HCT116 (cell line): ENCODE data around the gene NOL9. TPM values are rescaled to one million over a fixed set of nuclear protein-coding genes. Genes with fewer than 3 reads are reported as not detected.

Experiments
- ATAC-seq: fragments of 200-7000 bp; cut with Tn5 transposase; 2 replicates; pipeline ENCODE4 v1.9.1; 2020; ENCODE audit warnings: mild to moderate bottlenecking, moderate library complexity
- BruUV-seq: library from RNA; stranded (reverse); fragments of 400-500 nt; replicated peaks from 2 replicates; lab custom pipeline; 2021; lab: Mats Ljungman, UMichigan
- CTCF ChIA-PET: fragments of 300-600 bp; sonication (Branson Sonifier 250); formaldehyde crosslinking; loops from one replicate; lab custom pipeline; 2021; ENCODE audit warnings: antibody characterized with exemption; lab: Charles Lee
- POLR2A ChIA-PET: fragments of 300-600, 350-600 bp; sonication (Branson Sonifier 250); formaldehyde crosslinking; loops from one replicate; lab custom pipeline; 2021; ENCODE audit warnings: antibody characterized with exemption; lab: Charles Lee
- RAD21 ChIA-PET, 2 experiments: fragments of 300-600 bp; sonication (Branson Sonifier 250); formaldehyde crosslinking; loops; one replicate each; lab custom pipeline; 2023; ENCODE audit warnings: low total read pairs in 2 of 2; ENCODE audit not compliant: uncharacterized antibody in 2 of 2, unreplicated experiment in 2 of 2, low non-redundant PET in 1 of 2; lab: Charles Lee
- DNase-seq: peaks from one replicate; pipeline ENCODE4 v3.0.0-alpha.2; 2010; ENCODE audit warnings: low read depth, low spot score
- H2AFZ ChIP-seq: fragments of 200-600 bp; shearing (Covaris generic), sonication (generic); 2 replicates; pipeline ENCODE4 v1.6.1; 2017; ENCODE audit warnings: low read depth, mixed run types, mixed read lengths, antibody characterized with exemption, low read length; ENCODE audit not compliant: poor library complexity, severe bottlenecking
- H3K27ac ChIP-seq: 2 replicates; pipeline ENCODE4 v1.5.1; 2012; ENCODE audit warnings: low read depth, low read length
- H3K27me3 ChIP-seq: fragments of 200-600 bp; sonication (generic); 2 replicates; pipeline ENCODE4 v1.6.1; 2016; ENCODE audit warnings: mixed run types, low read length, mixed read lengths; ENCODE audit not compliant: insufficient read depth
- H3K36me3 ChIP-seq, 2 experiments: fragments of 200-500 bp in 1 of 2; fragments of 200-600 bp in 1 of 2; sonication (Bioruptor generic) in 1 of 2; sonication (generic) in 1 of 2; 2 replicates each; pipeline versions ENCODE4 v1.5.1 to v1.6.1; 2014 to 2016; ENCODE audit warnings: low read length in 2 of 2, inconsistent platforms in 1 of 2, mixed read lengths in 1 of 2, mixed run types in 1 of 2; ENCODE audit not compliant: insufficient read depth in 2 of 2, control insufficient read depth in 1 of 2
- H3K4me1 ChIP-seq, 2 experiments: fragments of 200-600 bp in 1 of 2; sonication (generic) in 1 of 2; 2 replicates each; pipeline versions ENCODE4 v1.5.1 to v1.6.1; 2012 to 2017; ENCODE audit warnings: low read length in 2 of 2, inconsistent platforms in 1 of 2, mild to moderate bottlenecking in 1 of 2, mixed read lengths in 1 of 2, mixed run types in 1 of 2, moderate library complexity in 1 of 2; ENCODE audit not compliant: insufficient read depth in 2 of 2, control insufficient read depth in 1 of 2
- H3K4me2 ChIP-seq: fragments of 200-600 bp; sonication (generic); 2 replicates; pipeline ENCODE4 v1.6.1; 2017; ENCODE audit warnings: mixed run types, low read length, mixed read lengths
- H3K4me3 ChIP-seq, 2 experiments: fragments of 200-600 bp in 1 of 2; sonication (generic) in 1 of 2; replicated peaks in 1 of 2; 2 replicates each; pipeline ENCODE4 v1.5.1; 2011 to 2016; ENCODE audit warnings: low read length in 2 of 2, control low read depth in 1 of 2, low read depth in 1 of 2, mild to moderate bottlenecking in 1 of 2, mixed read lengths in 1 of 2, mixed run types in 1 of 2
- H3K79me2 ChIP-seq: fragments of 200-600 bp; sonication (generic); 2 replicates; pipeline ENCODE4 v1.6.1; 2017; ENCODE audit warnings: mild to moderate bottlenecking, mixed run types, low read length, moderate library complexity, mixed read lengths; ENCODE audit not compliant: insufficient read depth
- H3K9ac ChIP-seq: fragments of 200-600 bp; sonication (generic); 2 replicates; pipeline ENCODE4 v1.6.1; 2016; ENCODE audit warnings: low read length, mixed read lengths
- H3K9me2 ChIP-seq: fragments of 200-600 bp; sonication (generic), shearing (Covaris generic); 2 replicates; pipeline ENCODE4 v1.6.1; 2017; ENCODE audit warnings: mixed run types, mild to moderate bottlenecking, moderate library complexity; ENCODE audit not compliant: insufficient read depth
- H3K9me3 ChIP-seq, 2 experiments: fragments of 200-500 bp in 1 of 2; fragments of 200-600 bp in 1 of 2; sonication (Bioruptor generic) in 1 of 2; sonication (generic) in 1 of 2; 2 replicates each; pipeline ENCODE4 v1.6.1; 2014 to 2017; ENCODE audit warnings: low read length in 2 of 2, mixed read lengths in 2 of 2, inconsistent platforms in 1 of 2, low read depth in 1 of 2, mild to moderate bottlenecking in 1 of 2, mixed run types in 1 of 2, moderate library complexity in 1 of 2; ENCODE audit not compliant: control insufficient read depth in 1 of 2, insufficient read depth in 1 of 2
- H4K20me1 ChIP-seq: fragments of 200-600 bp; sonication (generic), shearing (Covaris generic); 2 replicates; pipeline ENCODE4 v1.6.1; 2017; ENCODE audit warnings: mixed run types, mild to moderate bottlenecking, moderate library complexity; ENCODE audit not compliant: insufficient read depth
- ATF3 ChIP-seq: IDR thresholded peaks from 2 replicates; pipeline ENCODE4 v1.6.1; 2012
- CBX3 ChIP-seq: IDR thresholded peaks from 2 replicates; pipeline ENCODE4 v1.6.1; 2012; ENCODE audit warnings: low read depth
- CEBPB ChIP-seq: IDR thresholded peaks from 2 replicates; pipeline ENCODE4 v1.6.1; 2012; ENCODE audit warnings: low read depth
- EGR1 ChIP-seq: IDR thresholded peaks from 2 replicates; pipeline ENCODE4 v1.6.1; 2012; ENCODE audit warnings: low read depth
- ELF1 ChIP-seq: IDR thresholded peaks from 2 replicates; pipeline ENCODE4 v1.6.1; 2012; ENCODE audit warnings: low read depth, borderline replicate concordance
- EZH2 ChIP-seq: fragments of 200-600 bp; sonication (generic); IDR thresholded peaks from 2 replicates; pipeline ENCODE4 v1.6.1; 2017; ENCODE audit warnings: antibody characterized with exemption, mixed run types
- EZH2phosphoT487 ChIP-seq: fragments of 200-600 bp; IDR thresholded peaks from 2 replicates; pipeline ENCODE4 v1.6.1; 2018; ENCODE audit warnings: antibody characterized with exemption, borderline replicate concordance
- FOSL1 ChIP-seq: IDR thresholded peaks from 2 replicates; pipeline ENCODE4 v1.6.1; 2012; ENCODE audit warnings: low read depth
- JUND ChIP-seq: IDR thresholded peaks from 2 replicates; pipeline ENCODE4 v1.6.1; 2012
- POLR2A ChIP-seq: IDR thresholded peaks from 2 replicates; pipeline ENCODE4 v1.7.0; 2011; ENCODE audit warnings: borderline replicate concordance; ENCODE audit not compliant: insufficient read depth, insufficient read length; ENCODE audit errors: extremely low read depth
- RAD21 ChIP-seq: IDR thresholded peaks from 2 replicates; pipeline ENCODE4 v1.6.1; 2012; ENCODE audit warnings: low read depth, mild to moderate bottlenecking
- SIN3A ChIP-seq: IDR thresholded peaks from 2 replicates; pipeline ENCODE4 v1.6.1; 2012; ENCODE audit warnings: low read depth
- SP1 ChIP-seq: IDR thresholded peaks from 2 replicates; pipeline ENCODE4 v1.6.1; 2012; ENCODE audit warnings: low read depth
- SRF ChIP-seq: IDR thresholded peaks from 2 replicates; pipeline ENCODE4 v1.6.1; 2012; ENCODE audit warnings: low read depth
- TCF7L2 ChIP-seq: IDR thresholded peaks from 2 replicates; pipeline ENCODE4 v1.7.0; 2011; ENCODE audit warnings: borderline replicate concordance, inconsistent platforms; ENCODE audit not compliant: insufficient read depth, insufficient read length; ENCODE audit errors: extremely low read depth
- YY1 ChIP-seq: IDR thresholded peaks from 2 replicates; pipeline ENCODE4 v1.6.1; 2011; ENCODE audit warnings: low read length, low read depth, moderate library complexity, mild to moderate bottlenecking; ENCODE audit not compliant: insufficient replicate concordance; ENCODE audit errors: extremely low read depth
- ZFX ChIP-seq: fragments of 450-650 bp; IDR thresholded peaks from 2 replicates; pipeline ENCODE4 v1.6.1; 2017
- intact Hi-C: fragments of 100-400 bp; cut with micrococcal nuclease; formaldehyde crosslinking; loops from 2 replicates; pipeline ENCODE4 v1.10.0; 2022
- total RNA-seq: library from RNA; stranded (reverse); gene quantifications from one replicate; pipeline ENCODE4 v1.2.1, GENCODE V29; 2021; ENCODE audit not compliant: unreplicated experiment
- TF ChIP-seq, protein P1 (sequence below): IDR thresholded peaks from 2 replicates; pipeline ENCODE4 v1.6.1; 2012
- TF ChIP-seq, protein P2 (sequence below), 3 experiments: fragments of 200-600 bp in 1 of 3; sonication (generic) in 1 of 3; IDR thresholded peaks in 2 of 3; conservative IDR thresholded peaks in 1 of 3; 2 replicates each; pipeline ENCODE4 v1.5.1; 2012 to 2017; ENCODE audit warnings: low read depth in 2 of 3, low read length in 2 of 3, antibody characterized with exemption in 1 of 3, borderline replicate concordance in 1 of 3, control low read depth in 1 of 3, mild to moderate bottlenecking in 1 of 3, mixed read lengths in 1 of 3, mixed run types in 1 of 3, moderate library complexity in 1 of 3; ENCODE audit not compliant: insufficient read depth in 1 of 3

Gene NOL9
- total RNA-seq, 1 experiment from 2014 or later, result 46.4 TPM

GRCh38 chr1:6511056-6511455, 43.3 kb downstream of the NOL9 start:
- H3K4me1 ChIP-seq, result peaks cover 0 to 6% of the 10 kb centered on the region in 2 experiments; a peak in 1 of 4 replicates
- H4K20me1 ChIP-seq, result no peaks in the 10 kb centered on the region
- no TSS peak for BruUV-seq
- ChIA-PET POLR2A (no interaction called here), CTCF (no interaction called here), RAD21 (no interaction called here)
- H3K9me2 ChIP-seq, result no peaks in the 10 kb centered on the region
- no peak overlapping the region for H2AFZ ChIP-seq
- H3K9ac ChIP-seq, result no peak overlapping the region
- H3K79me2 ChIP-seq, result no peaks in the 10 kb centered on the region
- H3K4me3 ChIP-seq, result no peak overlapping the region
- H3K27ac ChIP-seq, result no peak overlapping the region
- TF ChIP-seq YY1 (no peak), SIN3A (no peak), CBX3 (no peak), SRF (no peak), TCF7L2 (no peak), ZFX (no peak), SP1 (no peak), ATF3 (no peak), FOSL1 (no peak), EGR1 (no peak), CEBPB (no peak), ELF1 (no peak), EZH2 (no peak), EZH2phosphoT487 (no peak), POLR2A (no peak), RAD21 (no peak), JUND (no peak)
- TF ChIP-seq, protein P1, sequence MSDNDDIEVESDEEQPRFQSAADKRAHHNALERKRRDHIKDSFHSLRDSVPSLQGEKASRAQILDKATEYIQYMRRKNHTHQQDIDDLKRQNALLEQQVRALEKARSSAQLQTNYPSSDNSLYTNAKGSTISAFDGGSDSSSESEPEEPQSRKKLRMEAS, result no peak
- TF ChIP-seq, protein P2, sequence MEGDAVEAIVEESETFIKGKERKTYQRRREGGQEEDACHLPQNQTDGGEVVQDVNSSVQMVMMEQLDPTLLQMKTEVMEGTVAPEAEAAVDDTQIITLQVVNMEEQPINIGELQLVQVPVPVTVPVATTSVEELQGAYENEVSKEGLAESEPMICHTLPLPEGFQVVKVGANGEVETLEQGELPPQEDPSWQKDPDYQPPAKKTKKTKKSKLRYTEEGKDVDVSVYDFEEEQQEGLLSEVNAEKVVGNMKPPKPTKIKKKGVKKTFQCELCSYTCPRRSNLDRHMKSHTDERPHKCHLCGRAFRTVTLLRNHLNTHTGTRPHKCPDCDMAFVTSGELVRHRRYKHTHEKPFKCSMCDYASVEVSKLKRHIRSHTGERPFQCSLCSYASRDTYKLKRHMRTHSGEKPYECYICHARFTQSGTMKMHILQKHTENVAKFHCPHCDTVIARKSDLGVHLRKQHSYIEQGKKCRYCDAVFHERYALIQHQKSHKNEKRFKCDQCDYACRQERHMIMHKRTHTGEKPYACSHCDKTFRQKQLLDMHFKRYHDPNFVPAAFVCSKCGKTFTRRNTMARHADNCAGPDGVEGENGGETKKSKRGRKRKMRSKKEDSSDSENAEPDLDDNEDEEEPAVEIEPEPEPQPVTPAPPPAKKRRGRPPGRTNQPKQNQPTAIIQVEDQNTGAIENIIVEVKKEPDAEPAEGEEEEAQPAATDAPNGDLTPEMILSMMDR (IDR thresholded peaks at IDR 0.05 in 2 of 3, conservative IDR thresholded peaks at IDR 0.05 in 1 of 3; ENCODE audit: borderline replicate concordance in 1 of 3, insufficient read depth in 1 of 3, low read depth in 2 of 3, low read length in 2 of 3), result no peak
- H3K36me3 ChIP-seq, result no peaks in the 10 kb centered on the region
- H3K9me3 ChIP-seq, result no peaks in the 10 kb centered on the region
- no peak for DNase-seq
- intact Hi-C loops, result no loop called here
- H3K4me2 ChIP-seq, result no peak overlapping the region
- H3K27me3 ChIP-seq, result no peaks in the 10 kb centered on the region
- no peak for ATAC-seq
